ENCODE data around the gene SFT2D2.
"Not testable (repeated sequence)": the region's sequence is repeated elsewhere in the genome, so short reads cannot be mapped to it uniquely, and the experiment has no call there.

SFT2D2 gene

DNA sequence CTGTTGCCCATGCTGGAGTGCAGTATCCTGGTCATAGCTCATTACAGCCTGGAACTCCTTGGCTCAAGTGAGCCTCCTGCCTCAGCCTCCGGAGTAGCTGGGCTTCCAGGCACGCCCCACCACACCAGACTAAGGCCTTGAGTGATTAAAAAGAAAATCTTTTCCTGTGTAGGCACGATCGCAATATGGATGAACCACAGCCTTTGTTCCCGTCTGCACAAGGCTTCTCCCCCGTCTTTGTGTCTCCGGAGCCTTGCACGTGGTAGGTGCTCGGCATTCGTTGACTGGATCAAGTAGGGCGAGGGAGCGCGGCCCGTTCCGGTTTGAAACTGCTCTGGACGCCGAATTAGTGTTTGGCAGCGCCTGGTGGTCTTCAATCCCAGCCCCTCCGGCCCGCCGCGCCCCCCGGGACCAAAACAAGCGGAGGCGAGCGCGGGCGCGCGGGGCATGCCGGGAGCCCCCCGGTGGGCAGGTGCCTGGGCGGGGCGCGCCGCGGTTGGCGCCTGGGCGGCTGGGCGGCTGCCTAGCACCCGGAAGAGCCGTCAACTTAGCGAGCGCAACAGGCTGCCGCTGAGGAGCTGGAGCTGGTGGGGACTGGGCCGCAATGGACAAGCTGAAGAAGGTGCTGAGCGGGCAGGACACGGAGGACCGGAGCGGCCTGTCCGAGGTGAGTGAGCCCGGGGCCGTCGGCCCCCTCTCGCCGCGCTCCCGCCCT lies at the start of gene SFT2D2:
SFT2D2 (plus strand) TSS at position 529 of the 715 bp plus-strand sequence; CDS start at position 605, 76 bp downstream.
- TF ChIP-seq, protein P1, sequence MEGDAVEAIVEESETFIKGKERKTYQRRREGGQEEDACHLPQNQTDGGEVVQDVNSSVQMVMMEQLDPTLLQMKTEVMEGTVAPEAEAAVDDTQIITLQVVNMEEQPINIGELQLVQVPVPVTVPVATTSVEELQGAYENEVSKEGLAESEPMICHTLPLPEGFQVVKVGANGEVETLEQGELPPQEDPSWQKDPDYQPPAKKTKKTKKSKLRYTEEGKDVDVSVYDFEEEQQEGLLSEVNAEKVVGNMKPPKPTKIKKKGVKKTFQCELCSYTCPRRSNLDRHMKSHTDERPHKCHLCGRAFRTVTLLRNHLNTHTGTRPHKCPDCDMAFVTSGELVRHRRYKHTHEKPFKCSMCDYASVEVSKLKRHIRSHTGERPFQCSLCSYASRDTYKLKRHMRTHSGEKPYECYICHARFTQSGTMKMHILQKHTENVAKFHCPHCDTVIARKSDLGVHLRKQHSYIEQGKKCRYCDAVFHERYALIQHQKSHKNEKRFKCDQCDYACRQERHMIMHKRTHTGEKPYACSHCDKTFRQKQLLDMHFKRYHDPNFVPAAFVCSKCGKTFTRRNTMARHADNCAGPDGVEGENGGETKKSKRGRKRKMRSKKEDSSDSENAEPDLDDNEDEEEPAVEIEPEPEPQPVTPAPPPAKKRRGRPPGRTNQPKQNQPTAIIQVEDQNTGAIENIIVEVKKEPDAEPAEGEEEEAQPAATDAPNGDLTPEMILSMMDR (conservative IDR thresholded peaks at IDR 0.05; ENCODE audit: low read depth, low read length), result no peak
- peak; percentile 53 for DNase-seq (ENCODE audit: low read depth)
- H3K4me3 ChIP-seq (ENCODE audit: low read length), result peak within 1 kb of the TSS; percentile 65

DNA sequence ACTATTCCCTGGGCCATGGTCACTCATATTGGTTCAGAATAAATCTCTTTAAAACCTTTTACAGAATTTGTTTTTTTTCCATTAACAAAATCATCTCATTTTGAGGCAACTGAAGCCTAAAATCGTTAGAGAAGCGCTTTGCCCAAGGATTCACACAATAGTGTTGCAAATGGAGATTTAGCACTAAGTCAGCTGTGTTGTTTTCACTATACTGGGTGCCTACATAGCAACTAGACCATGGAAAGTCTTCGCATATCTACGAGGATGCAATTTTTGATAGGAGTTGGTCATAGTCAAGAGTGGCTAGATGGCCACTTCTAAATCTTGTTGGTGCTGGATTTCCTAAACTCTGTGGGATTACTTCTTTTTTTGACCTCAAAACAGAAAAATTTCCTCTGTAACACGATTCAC lies 47.6 kb upstream of the SFT2D2 start:
- TF ChIP-seq, protein P1 (conservative IDR thresholded peaks at IDR 0.05; ENCODE audit: low read depth, low read length), result no peak
- DNase-seq (ENCODE audit: low read depth), result no peak
- peak overlapping the region; percentile 98 for H3K4me3 ChIP-seq (ENCODE audit: low read length)

GRCh38 chr1:168178638-168179437 lies 47.0 kb upstream of the SFT2D2 start, which contains the start of gene TIPRL:
Gene TIPRL, plus strand, starts transcription at chr1:168178962. Its CDS starts 116 bp downstream, at chr1:168179078.
- TF ChIP-seq, protein P1 (conservative IDR thresholded peaks at IDR 0.05; ENCODE audit: low read depth, low read length), result peak; percentile 61
- H3K4me3 ChIP-seq (ENCODE audit: low read length), result peak within 1 kb of the TSS; percentile 98
- peak; percentile 96 for DNase-seq (ENCODE audit: low read depth)

- DNase-seq (ENCODE audit: low read depth), result no peak
- H3K4me3 ChIP-seq (ENCODE audit: low read length), result peak overlapping the region; percentile 98
- TF ChIP-seq, protein P1 (conservative IDR thresholded peaks at IDR 0.05; ENCODE audit: low read depth, low read length), result no peak
These were observed 46.2 kb upstream of the SFT2D2 start for GRCh38 chr1:168179438-168180147.

GRCh38 chr1:168180148-168180524 lies 45.7 kb upstream of the SFT2D2 start:
- TF ChIP-seq, protein P1 (conservative IDR thresholded peaks at IDR 0.05; ENCODE audit: low read depth, low read length), result no peak
- peak overlapping the region; percentile 98 for H3K4me3 ChIP-seq (ENCODE audit: low read length)
- no peak for DNase-seq (ENCODE audit: low read depth)

- not testable (repeated sequence) for DNase-seq (ENCODE audit: low read depth); H3K4me3 ChIP-seq (ENCODE audit: low read length)
These were observed 44.6 kb upstream of the SFT2D2 start for GRCh38 chr1:168181063-168181720.

DNA sequence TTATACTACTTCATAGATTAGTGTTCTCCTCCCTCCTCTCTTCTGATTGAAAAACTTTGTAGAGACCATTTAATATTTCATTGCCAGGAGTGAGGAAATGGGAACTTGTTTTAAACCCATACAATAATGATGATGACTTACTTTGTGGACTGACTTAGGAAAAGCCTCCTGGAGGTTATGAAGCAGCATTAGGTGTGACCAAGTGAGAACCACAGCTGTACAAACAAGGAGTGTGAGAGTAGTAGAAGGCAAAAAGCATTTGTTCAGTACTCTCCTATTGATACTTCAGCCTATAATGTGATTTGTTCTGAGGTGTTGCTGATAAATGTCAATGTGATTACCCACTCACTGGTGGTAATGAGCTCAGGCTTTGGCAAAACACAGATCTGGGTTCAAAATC lies 38.6 kb upstream of the SFT2D2 start:
- TF ChIP-seq, protein P1 (conservative IDR thresholded peaks at IDR 0.05; ENCODE audit: low read depth, low read length), result no peak
- H3K4me3 ChIP-seq (ENCODE audit: low read length), result no peak overlapping the region
- DNase-seq (ENCODE audit: low read depth), result no peak
